HepG2 (cell line): ENCODE data around the gene CMTM2. TPM values are rescaled to one million over a fixed set of nuclear protein-coding genes. Genes with fewer than 3 reads are reported as not detected.

Experiments used
- ARNT ChIP-seq: fragments of 450-650 bp; IDR thresholded peaks from 2 replicates; pipeline ENCODE4 v1.6.1; 2017
- MLXIP ChIP-seq: sonication (generic); formaldehyde crosslinking; IDR thresholded peaks from 2 replicates; pipeline ENCODE4 v1.9.0; 2021; ENCODE audit warnings: missing genetic modification reagents, borderline replicate concordance
- ZMAT3 ChIP-seq: sonication (generic); formaldehyde crosslinking; conservative IDR thresholded peaks from 2 replicates; pipeline ENCODE4 v1.7.0; 2021; ENCODE audit warnings: missing genetic modification reagents
- ZNF484 ChIP-seq: sonication (generic); formaldehyde crosslinking; IDR thresholded peaks from 2 replicates; pipeline ENCODE4 v1.5.1; 2020; ENCODE audit warnings: mild to moderate bottlenecking, low read depth, missing genetic modification reagents, borderline replicate concordance
- ZNF607 ChIP-seq: sonication (generic); formaldehyde crosslinking; IDR thresholded peaks from 2 replicates; pipeline ENCODE4 v1.5.1; 2020; ENCODE audit warnings: missing genetic modification reagents, mild to moderate bottlenecking, borderline replicate concordance
- ZNF841 ChIP-seq: sonication (generic); formaldehyde crosslinking; IDR thresholded peaks from 2 replicates; pipeline ENCODE4 v1.8.1; 2023; ENCODE audit warnings: missing genetic modification reagents, borderline replicate concordance
- polyA plus RNA-seq, 8 experiments: library from polyadenylated mRNA; depleted of rRNA in 3 of 8; stranded (reverse) in 7 of 8; unstranded in 1 of 8; fragments of >200 nt; fragmentation: Illumina TruSeq in 4 of 8; extraction: Trizol in 4 of 8; gene quantifications; 2 replicates each; pipeline versions ENCODE4 v1.2.1 to v1.2.3, GENCODE V29; 2011 to 2016; ENCODE audit warnings: low read depth in 4 of 8, missing spikeins in 1 of 8, mixed read lengths in 1 of 8; ENCODE audit not compliant: insufficient read depth in 1 of 8
- total RNA-seq, 5 experiments: library from RNA; depleted of rRNA; stranded (reverse); fragments of >200 nt; fragmentation: Illumina TruSeq; extraction: Trizol; gene quantifications; 2 replicates each; pipeline ENCODE4 v1.2.3, GENCODE V29; 2016; ENCODE audit warnings: low read depth in 1 of 5
- TF ChIP-seq, protein P1 (sequence below): IDR thresholded peaks from 2 replicates; pipeline ENCODE4 v1.6.1; 2016; ENCODE audit warnings: mild to moderate bottlenecking
- TF ChIP-seq, protein P2 (sequence below): sonication (generic); IDR thresholded peaks from 2 replicates; pipeline ENCODE4 v1.6.1; 2016; ENCODE audit warnings: low read depth, borderline replicate concordance
- TF ChIP-seq, protein P3 (sequence below), 2 experiments: fragments of 450-650 bp in 1 of 2; sonication (generic) in 1 of 2; formaldehyde crosslinking in 1 of 2; IDR thresholded peaks; 2 replicates each; pipeline versions ENCODE4 v1.6.1 to v1.8.0; 2016 to 2022; ENCODE audit warnings: antibody characterized with exemption in 1 of 2, mild to moderate bottlenecking in 1 of 2, missing genetic modification reagents in 1 of 2
- TF ChIP-seq, protein P4 (sequence below): sonication (generic); formaldehyde crosslinking; IDR thresholded peaks from 2 replicates; pipeline ENCODE4 v1.4.0; 2020; ENCODE audit warnings: missing genetic modification reagents

Gene CMTM2
- total and polyA plus RNA-seq, 2 of the 13 experiments (the other 11 are each of a cell fraction or from before 2014, with no cell fraction given) = not detected

- peak; percentile 94; the same call in 1 of the 2 replicates for TF ChIP-seq ZNF607 (CRISPR knock-in tag)
- TF ChIP-seq, protein P1, sequence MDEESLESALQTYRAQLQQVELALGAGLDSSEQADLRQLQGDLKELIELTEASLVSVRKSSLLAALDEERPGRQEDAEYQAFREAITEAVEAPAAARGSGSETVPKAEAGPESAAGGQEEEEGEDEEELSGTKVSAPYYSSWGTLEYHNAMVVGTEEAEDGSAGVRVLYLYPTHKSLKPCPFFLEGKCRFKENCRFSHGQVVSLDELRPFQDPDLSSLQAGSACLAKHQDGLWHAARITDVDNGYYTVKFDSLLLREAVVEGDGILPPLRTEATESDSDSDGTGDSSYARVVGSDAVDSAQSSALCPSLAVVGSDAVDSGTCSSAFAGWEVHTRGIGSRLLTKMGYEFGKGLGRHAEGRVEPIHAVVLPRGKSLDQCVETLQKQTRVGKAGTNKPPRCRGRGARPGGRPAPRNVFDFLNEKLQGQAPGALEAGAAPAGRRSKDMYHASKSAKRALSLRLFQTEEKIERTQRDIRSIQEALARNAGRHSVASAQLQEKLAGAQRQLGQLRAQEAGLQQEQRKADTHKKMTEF (CRISPR knock-in tag) = peak; percentile 89
- TF ChIP-seq ZMAT3 (CRISPR knock-in tag) = peak; percentile 80
- TF ChIP-seq, protein P2, sequence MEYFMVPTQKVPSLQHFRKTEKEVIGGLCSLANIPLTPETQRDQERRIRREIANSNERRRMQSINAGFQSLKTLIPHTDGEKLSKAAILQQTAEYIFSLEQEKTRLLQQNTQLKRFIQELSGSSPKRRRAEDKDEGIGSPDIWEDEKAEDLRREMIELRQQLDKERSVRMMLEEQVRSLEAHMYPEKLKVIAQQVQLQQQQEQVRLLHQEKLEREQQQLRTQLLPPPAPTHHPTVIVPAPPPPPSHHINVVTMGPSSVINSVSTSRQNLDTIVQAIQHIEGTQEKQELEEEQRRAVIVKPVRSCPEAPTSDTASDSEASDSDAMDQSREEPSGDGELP = peak; percentile 47; the same call in 1 of the 2 replicates
- no peak for TF ChIP-seq MLXIP (CRISPR knock-in tag)
- TF ChIP-seq, protein P3, sequence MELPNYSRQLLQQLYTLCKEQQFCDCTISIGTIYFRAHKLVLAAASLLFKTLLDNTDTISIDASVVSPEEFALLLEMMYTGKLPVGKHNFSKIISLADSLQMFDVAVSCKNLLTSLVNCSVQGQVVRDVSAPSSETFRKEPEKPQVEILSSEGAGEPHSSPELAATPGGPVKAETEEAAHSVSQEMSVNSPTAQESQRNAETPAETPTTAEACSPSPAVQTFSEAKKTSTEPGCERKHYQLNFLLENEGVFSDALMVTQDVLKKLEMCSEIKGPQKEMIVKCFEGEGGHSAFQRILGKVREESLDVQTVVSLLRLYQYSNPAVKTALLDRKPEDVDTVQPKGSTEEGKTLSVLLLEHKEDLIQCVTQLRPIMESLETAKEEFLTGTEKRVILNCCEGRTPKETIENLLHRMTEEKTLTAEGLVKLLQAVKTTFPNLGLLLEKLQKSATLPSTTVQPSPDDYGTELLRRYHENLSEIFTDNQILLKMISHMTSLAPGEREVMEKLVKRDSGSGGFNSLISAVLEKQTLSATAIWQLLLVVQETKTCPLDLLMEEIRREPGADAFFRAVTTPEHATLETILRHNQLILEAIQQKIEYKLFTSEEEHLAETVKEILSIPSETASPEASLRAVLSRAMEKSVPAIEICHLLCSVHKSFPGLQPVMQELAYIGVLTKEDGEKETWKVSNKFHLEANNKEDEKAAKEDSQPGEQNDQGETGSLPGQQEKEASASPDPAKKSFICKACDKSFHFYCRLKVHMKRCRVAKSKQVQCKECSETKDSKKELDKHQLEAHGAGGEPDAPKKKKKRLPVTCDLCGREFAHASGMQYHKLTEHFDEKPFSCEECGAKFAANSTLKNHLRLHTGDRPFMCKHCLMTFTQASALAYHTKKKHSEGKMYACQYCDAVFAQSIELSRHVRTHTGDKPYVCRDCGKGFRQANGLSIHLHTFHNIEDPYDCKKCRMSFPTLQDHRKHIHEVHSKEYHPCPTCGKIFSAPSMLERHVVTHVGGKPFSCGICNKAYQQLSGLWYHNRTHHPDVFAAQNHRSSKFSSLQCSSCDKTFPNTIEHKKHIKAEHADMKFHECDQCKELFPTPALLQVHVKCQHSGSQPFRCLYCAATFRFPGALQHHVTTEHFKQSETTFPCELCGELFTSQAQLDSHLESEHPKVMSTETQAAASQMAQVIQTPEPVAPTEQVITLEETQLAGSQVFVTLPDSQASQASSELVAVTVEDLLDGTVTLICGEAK (IDR thresholded peaks at IDR 0.05) = no peak
- TF ChIP-seq, protein P3 (CRISPR knock-in tag; IDR thresholded peaks at IDR 0.05) = peak; percentile 57; the same call in 1 of the 2 replicates
- TF ChIP-seq, protein P4, sequence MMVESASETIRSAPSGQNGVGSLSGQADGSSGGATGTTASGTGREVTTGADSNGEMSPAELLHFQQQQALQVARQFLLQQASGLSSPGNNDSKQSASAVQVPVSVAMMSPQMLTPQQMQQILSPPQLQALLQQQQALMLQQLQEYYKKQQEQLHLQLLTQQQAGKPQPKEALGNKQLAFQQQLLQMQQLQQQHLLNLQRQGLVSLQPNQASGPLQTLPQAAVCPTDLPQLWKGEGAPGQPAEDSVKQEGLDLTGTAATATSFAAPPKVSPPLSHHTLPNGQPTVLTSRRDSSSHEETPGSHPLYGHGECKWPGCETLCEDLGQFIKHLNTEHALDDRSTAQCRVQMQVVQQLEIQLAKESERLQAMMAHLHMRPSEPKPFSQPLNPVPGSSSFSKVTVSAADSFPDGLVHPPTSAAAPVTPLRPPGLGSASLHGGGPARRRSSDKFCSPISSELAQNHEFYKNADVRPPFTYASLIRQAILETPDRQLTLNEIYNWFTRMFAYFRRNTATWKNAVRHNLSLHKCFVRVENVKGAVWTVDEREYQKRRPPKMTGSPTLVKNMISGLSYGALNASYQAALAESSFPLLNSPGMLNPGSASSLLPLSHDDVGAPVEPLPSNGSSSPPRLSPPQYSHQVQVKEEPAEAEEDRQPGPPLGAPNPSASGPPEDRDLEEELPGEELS (CRISPR knock-in tag) = peak; percentile 61; the same call in 1 of the 2 replicates
- no peak for TF ChIP-seq ZNF484
- no peak for TF ChIP-seq ZNF841 (CRISPR knock-in tag)
- TF ChIP-seq ARNT = no peak
These were observed 29.2 kb downstream of the CMTM2 start (continued) for GRCh38 chr16:66608241-66609138.
